ENCODE measurements around the gene EPHB2. TPM values are rescaled to one million over a fixed set of nuclear protein-coding genes. Genes with fewer than 3 reads are reported as not detected.

Gene EPHB2
- total RNA-seq, 1 donor from 2014 or later = 3.9 TPM

GRCh38 chr1:22727873-22728272 lies 17.2 kb downstream of the EPHB2 start:
- Histone ChIP-seq H3K27me3 (no peaks in the 10 kb centered on the region), H3K4me3 (no peak overlapping the region), H3K27ac (no peak overlapping the region), H3K9me3 (no peaks in the 10 kb centered on the region), H3K36me3 (no peaks in the 10 kb centered on the region), H3K4me1 (peaks cover 9% of the 10 kb centered on the region)
- intact Hi-C loops (cut with DNase I) = no loop called here
- TF ChIP-seq, protein P1, sequence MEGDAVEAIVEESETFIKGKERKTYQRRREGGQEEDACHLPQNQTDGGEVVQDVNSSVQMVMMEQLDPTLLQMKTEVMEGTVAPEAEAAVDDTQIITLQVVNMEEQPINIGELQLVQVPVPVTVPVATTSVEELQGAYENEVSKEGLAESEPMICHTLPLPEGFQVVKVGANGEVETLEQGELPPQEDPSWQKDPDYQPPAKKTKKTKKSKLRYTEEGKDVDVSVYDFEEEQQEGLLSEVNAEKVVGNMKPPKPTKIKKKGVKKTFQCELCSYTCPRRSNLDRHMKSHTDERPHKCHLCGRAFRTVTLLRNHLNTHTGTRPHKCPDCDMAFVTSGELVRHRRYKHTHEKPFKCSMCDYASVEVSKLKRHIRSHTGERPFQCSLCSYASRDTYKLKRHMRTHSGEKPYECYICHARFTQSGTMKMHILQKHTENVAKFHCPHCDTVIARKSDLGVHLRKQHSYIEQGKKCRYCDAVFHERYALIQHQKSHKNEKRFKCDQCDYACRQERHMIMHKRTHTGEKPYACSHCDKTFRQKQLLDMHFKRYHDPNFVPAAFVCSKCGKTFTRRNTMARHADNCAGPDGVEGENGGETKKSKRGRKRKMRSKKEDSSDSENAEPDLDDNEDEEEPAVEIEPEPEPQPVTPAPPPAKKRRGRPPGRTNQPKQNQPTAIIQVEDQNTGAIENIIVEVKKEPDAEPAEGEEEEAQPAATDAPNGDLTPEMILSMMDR (IDR thresholded peaks at IDR 0.05) = no peak
- no peak for TF ChIP-seq POLR2AphosphoS5 (IDR thresholded peaks at IDR 0.05; ENCODE audit: insufficient read depth in 1 of 2, low read depth in 1 of 2)
- TF ChIP-seq POLR2A (IDR thresholded peaks at IDR 0.05) = no peak
- DNase-seq (ENCODE audit: extremely low spot score in 2 of 2) = no peak

DNA sequence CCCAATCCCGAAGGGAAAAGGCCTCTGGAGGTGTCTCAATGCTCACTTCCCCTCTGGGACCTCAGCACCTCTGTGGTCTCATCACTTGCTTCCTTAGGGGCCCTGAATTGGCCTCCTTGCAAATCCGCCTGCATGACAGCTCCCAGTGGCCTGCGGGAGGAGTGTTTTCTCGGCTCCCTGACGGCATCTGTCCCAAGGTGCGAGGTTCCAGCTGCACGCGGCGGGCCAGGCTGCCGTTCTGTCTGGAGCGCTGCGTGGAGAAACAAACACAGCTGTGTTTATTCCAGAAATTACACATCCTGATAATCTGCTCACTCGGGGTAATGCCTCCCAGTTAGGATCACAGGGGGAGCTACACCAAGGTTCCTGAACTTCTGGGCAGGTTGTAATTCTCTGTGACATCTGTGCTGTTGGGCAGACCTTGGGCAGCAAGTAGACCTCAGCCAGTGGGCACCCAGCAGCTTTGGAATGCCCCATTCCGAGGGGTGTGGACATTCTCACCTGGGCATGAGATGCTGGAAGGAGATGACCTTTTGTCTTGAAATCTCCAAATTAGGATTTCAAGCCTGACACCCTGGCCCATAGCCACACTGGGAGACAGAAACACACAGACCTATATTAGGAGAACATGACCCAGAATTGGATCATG lies 18.2 kb downstream of the EPHB2 start:
- H3K9me3 ChIP-seq = no peaks in the 10 kb centered on the region
- H3K4me1 ChIP-seq = peaks cover 9% of the 10 kb centered on the region
- no peak overlapping the region for H3K27ac ChIP-seq
- no peak for TF ChIP-seq POLR2AphosphoS5 (IDR thresholded peaks at IDR 0.05; ENCODE audit: insufficient read depth in 1 of 2, low read depth in 1 of 2)
- no peak for TF ChIP-seq POLR2A (IDR thresholded peaks at IDR 0.05)
- TF ChIP-seq, protein P1 (IDR thresholded peaks at IDR 0.05) = no peak
- no peak for DNase-seq (ENCODE audit: extremely low spot score in 2 of 2)
- H3K4me3 ChIP-seq = no peak overlapping the region
- intact Hi-C loops (cut with DNase I) = loop anchor here (1.0 kb wide), 1 partner anchor 37 kb away; no protein-coding TSS in a partner anchor
- no peaks in the 10 kb centered on the region for H3K36me3 ChIP-seq
- no peaks in the 10 kb centered on the region for H3K27me3 ChIP-seq

- intact Hi-C loops (cut with DNase I) = loop anchor here (1.0 kb wide), 1 partner anchor 37 kb away; no protein-coding TSS in a partner anchor
- Histone ChIP-seq H3K27me3 (no peaks in the 10 kb centered on the region), H3K27ac (no peak overlapping the region), H3K36me3 (no peaks in the 10 kb centered on the region), H3K4me3 (no peak overlapping the region), H3K4me1 (peaks cover 9% of the 10 kb centered on the region), H3K9me3 (no peaks in the 10 kb centered on the region)
- TF ChIP-seq POLR2A (IDR thresholded peaks at IDR 0.05) = no peak
- DNase-seq (ENCODE audit: extremely low spot score in 2 of 2) = no peak
Observed at GRCh38 chr1:22729400-22729773, 18.7 kb downstream of the EPHB2 start.

DNA sequence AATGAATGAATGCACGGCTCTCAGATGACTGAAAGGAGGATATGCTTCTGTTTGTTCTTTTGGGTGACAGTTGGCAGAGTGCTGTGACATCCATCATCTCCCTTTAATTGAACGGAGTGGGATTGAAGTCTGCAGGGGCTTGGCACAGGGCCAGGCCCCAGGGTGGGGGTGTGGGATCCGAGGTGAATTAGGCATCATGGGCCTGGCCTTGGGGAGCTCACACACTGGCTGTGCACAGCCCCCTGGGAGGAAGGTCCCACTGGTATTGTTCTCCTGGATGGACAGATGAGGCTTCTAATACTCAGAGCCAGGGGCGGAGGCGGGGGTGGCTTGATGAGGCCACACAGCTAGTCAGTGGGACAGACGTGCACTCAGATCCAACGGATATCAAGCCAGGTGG lies 19.3 kb downstream of the EPHB2 start:
- no peak for TF ChIP-seq POLR2A (IDR thresholded peaks at IDR 0.05)
- TF ChIP-seq, protein P1 (IDR thresholded peaks at IDR 0.05) = no peak
- no peak for TF ChIP-seq POLR2AphosphoS5 (IDR thresholded peaks at IDR 0.05; ENCODE audit: insufficient read depth in 1 of 2, low read depth in 1 of 2)

DNA sequence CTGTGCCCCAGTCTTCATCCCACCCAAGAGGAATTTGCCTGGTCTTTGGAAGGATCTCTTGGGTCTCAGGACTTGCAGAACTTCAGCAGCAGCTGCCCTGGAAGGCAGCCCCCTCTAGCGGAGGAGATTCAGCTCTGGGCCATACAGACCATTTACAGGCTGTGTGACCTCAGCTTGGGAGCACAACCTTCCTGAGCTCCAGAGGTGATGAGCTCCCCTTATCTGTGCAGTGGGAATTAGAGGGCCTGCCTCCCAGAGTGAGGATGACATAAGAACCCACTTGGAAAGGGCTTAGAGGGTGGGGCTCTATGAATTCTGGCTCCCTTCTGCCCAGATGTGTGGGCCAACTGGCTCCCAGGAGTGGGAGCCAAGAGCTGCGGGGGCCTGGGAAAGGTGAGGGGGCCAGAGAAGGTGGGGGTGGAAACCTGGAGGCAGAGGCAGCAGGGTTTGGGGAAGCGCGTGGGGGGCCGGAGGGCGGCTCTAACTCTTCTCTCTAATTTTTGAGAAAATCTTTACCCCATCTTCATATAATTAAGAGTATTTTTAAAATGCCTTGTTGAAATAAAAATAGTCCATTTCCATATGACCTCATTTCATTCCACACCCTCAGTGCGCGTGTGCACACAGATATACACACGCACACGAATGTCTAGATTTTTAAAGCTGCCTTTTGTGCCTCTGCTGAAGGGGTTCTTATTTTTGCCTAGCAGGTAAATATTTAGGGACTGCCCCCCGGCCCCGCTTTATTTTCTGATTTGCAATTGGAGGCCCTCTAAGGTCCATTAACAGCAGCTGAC lies 21.5 kb downstream of the EPHB2 start:
- TF ChIP-seq POLR2A (IDR thresholded peaks at IDR 0.05) (no peak), POLR2AphosphoS5 (IDR thresholded peaks at IDR 0.05; ENCODE audit: insufficient read depth in 1 of 2, low read depth in 1 of 2) (no peak)
- TF ChIP-seq, protein P1 (IDR thresholded peaks at IDR 0.05) = no peak
- DNase-seq (ENCODE audit: extremely low spot score in 2 of 2) = no peak
- H3K9me3 ChIP-seq = no peaks in the 10 kb centered on the region
- H3K36me3 ChIP-seq = no peaks in the 10 kb centered on the region
- no peak overlapping the region for H3K27ac ChIP-seq
- intact Hi-C loops (cut with DNase I) = no loop called here
- H3K27me3 ChIP-seq = no peaks in the 10 kb centered on the region
- peaks cover 9% of the 10 kb centered on the region for H3K4me1 ChIP-seq
- no peak overlapping the region for H3K4me3 ChIP-seq

More for the DNA sequence above, 19.3 kb downstream of the EPHB2 start:
- H3K4me3 ChIP-seq = no peak overlapping the region
- no peaks in the 10 kb centered on the region for H3K27me3 ChIP-seq
- H3K36me3 ChIP-seq = no peaks in the 10 kb centered on the region
- DNase-seq (ENCODE audit: extremely low spot score in 2 of 2) = no peak
- intact Hi-C loops (cut with DNase I) = loop anchor here (1.0 kb wide), 1 partner anchor 38 kb away; no protein-coding TSS in a partner anchor
- H3K4me1 ChIP-seq = peaks cover 9% of the 10 kb centered on the region
- H3K27ac ChIP-seq = no peak overlapping the region
- no peaks in the 10 kb centered on the region for H3K9me3 ChIP-seq

Measured in vagina (tissue), 2 donors.